Epidermal melanocyte (primary cell): ENCODE measurements around the gene DNAJB11.
"Not testable (repeated sequence)": the region's sequence is repeated elsewhere in the genome, so short reads cannot be mapped to it uniquely, and the experiment has no call there.

Experiments used
- DNase-seq: peaks from one replicate; pipeline ENCODE4 v3.0.0; 2011; ENCODE audit warnings: low spot score; ENCODE audit not compliant: insufficient read length

DNAJB11 gene

GRCh38 chr3:186617036-186617946 is 46.8 kb downstream of the DNAJB11 start:
- DNase-seq, result peak; percentile 95

GRCh38 chr3:186618318-186618938 is 47.9 kb downstream of the DNAJB11 start:
- DNase-seq, result no peak

GRCh38 chr3:186619787-186620212 is 49.3 kb downstream of the DNAJB11 start:
- DNase-seq, result no peak

GRCh38 chr3:186620213-186621092 is 49.9 kb downstream of the DNAJB11 start:
- no peak for DNase-seq

- DNase-seq, result no peak
These were observed 51.6 kb downstream of the DNAJB11 start for GRCh38 chr3:186621894-186622650.

- DNase-seq, result no peak
These were observed 52.3 kb downstream of the DNAJB11 start for GRCh38 chr3:186622651-186623310.

- no peak for DNase-seq
These were observed 54.1 kb downstream of the DNAJB11 start for GRCh38 chr3:186624598-186624997.

- DNase-seq, result no peak
These were observed 55.1 kb downstream of the DNAJB11 start for GRCh38 chr3:186625600-186626042.

- DNase-seq, result no peak
These were observed 55.8 kb downstream of the DNAJB11 start for GRCh38 chr3:186626254-186626847.

GRCh38 chr3:186627852-186628414 is 57.4 kb downstream of the DNAJB11 start:
- DNase-seq, result no peak

GRCh38 chr3:186628756-186629155 is 58.2 kb downstream of the DNAJB11 start:
- DNase-seq, result no peak

GRCh38 chr3:186630950-186631641 is 60.6 kb downstream of the DNAJB11 start:
- DNase-seq, result no peak

GRCh38 chr3:186633481-186633880 is 63.0 kb downstream of the DNAJB11 start:
- no peak for DNase-seq

- DNase-seq, result not testable (repeated sequence)
These were observed 63.7 kb downstream of the DNAJB11 start for GRCh38 chr3:186634207-186634606.
